Measurements from ENCODE around the gene KCNQ2.

KCNQ2 gene

GRCh38 chr20:63402860-63403220 is 69.6 kb downstream of the KCNQ2 start:
- Histone ChIP-seq H3K36me3 (ENCODE audit: insufficient read depth, insufficient read length, low read length) (no peaks in the 10 kb centered on the region), H3K27me3 (ENCODE audit: insufficient read depth, insufficient read length) (no peaks in the 10 kb centered on the region), H3K9ac (ENCODE audit: insufficient read length, low read depth) (no peak overlapping the region), H3K4me3 (ENCODE audit: insufficient read length, low read depth) (no peak overlapping the region), H3K9me3 (ENCODE audit: insufficient read depth, low read length) (no peaks in the 10 kb centered on the region), H3K4me1 (ENCODE audit: insufficient read depth, insufficient read length) (peaks cover 4% of the 10 kb centered on the region)
- DNase-seq (ENCODE audit: low read depth, low spot score): no peak
- TF ChIP-seq SUZ12 (IDR thresholded peaks at IDR 0.05; ENCODE audit: extremely low read depth, insufficient read depth, insufficient read length) (no peak), ZNF274 (IDR thresholded peaks at IDR 0.05; ENCODE audit: low read depth, low read length) (no peak), YY1 (IDR thresholded peaks at IDR 0.05; ENCODE audit: insufficient read depth, insufficient read length) (no peak)

- Histone ChIP-seq H3K36me3 (ENCODE audit: insufficient read depth, insufficient read length, low read length) (no peaks in the 10 kb centered on the region), H3K9me3 (ENCODE audit: insufficient read depth, low read length) (no peaks in the 10 kb centered on the region), H3K4me1 (ENCODE audit: insufficient read depth, insufficient read length) (peaks cover 4% of the 10 kb centered on the region), H3K27me3 (ENCODE audit: insufficient read depth, insufficient read length) (no peaks in the 10 kb centered on the region), H3K4me3 (ENCODE audit: insufficient read length, low read depth) (no peak overlapping the region), H3K9ac (ENCODE audit: insufficient read length, low read depth) (no peak overlapping the region)
- no peak for DNase-seq (ENCODE audit: low read depth, low spot score)
- TF ChIP-seq ZNF274 (IDR thresholded peaks at IDR 0.05; ENCODE audit: low read depth, low read length) (no peak), SUZ12 (IDR thresholded peaks at IDR 0.05; ENCODE audit: extremely low read depth, insufficient read depth, insufficient read length) (no peak), YY1 (IDR thresholded peaks at IDR 0.05; ENCODE audit: insufficient read depth, insufficient read length) (no peak)
Observed at GRCh38 chr20:63402181-63402859, 70.1 kb downstream of the KCNQ2 start.

GRCh38 chr20:63401384-63402110 is 70.9 kb downstream of the KCNQ2 start:
- no peaks in the 10 kb centered on the region for H3K27me3 ChIP-seq (ENCODE audit: insufficient read depth, insufficient read length)

GRCh38 chr20:63400486-63401210 is 71.8 kb downstream of the KCNQ2 start:
- H3K27me3 ChIP-seq (ENCODE audit: insufficient read depth, insufficient read length): no peaks in the 10 kb centered on the region

More at GRCh38 chr20:63401384-63402110, 70.9 kb downstream of the KCNQ2 start:
- no peak for TF ChIP-seq YY1 (IDR thresholded peaks at IDR 0.05; ENCODE audit: insufficient read depth, insufficient read length)
- no peak for TF ChIP-seq SUZ12 (IDR thresholded peaks at IDR 0.05; ENCODE audit: extremely low read depth, insufficient read depth, insufficient read length)
- TF ChIP-seq ZNF274 (IDR thresholded peaks at IDR 0.05; ENCODE audit: low read depth, low read length): no peak
- peaks cover 4% of the 10 kb centered on the region for H3K4me1 ChIP-seq (ENCODE audit: insufficient read depth, insufficient read length)
- no peak overlapping the region for H3K9ac ChIP-seq (ENCODE audit: insufficient read length, low read depth)
- no peak overlapping the region for H3K4me3 ChIP-seq (ENCODE audit: insufficient read length, low read depth)
- no peak for DNase-seq (ENCODE audit: low read depth, low spot score)
- no peaks in the 10 kb centered on the region for H3K9me3 ChIP-seq (ENCODE audit: insufficient read depth, low read length)
- no peaks in the 10 kb centered on the region for H3K36me3 ChIP-seq (ENCODE audit: insufficient read depth, insufficient read length, low read length)

GRCh38 chr20:63399596-63400375 is 72.7 kb downstream of the KCNQ2 start:
- Histone ChIP-seq H3K4me1 (ENCODE audit: insufficient read depth, insufficient read length) (peaks cover 10% of the 10 kb centered on the region), H3K9ac (ENCODE audit: insufficient read length, low read depth) (no peak overlapping the region), H3K27me3 (ENCODE audit: insufficient read depth, insufficient read length) (no peaks in the 10 kb centered on the region), H3K36me3 (ENCODE audit: insufficient read depth, insufficient read length, low read length) (no peaks in the 10 kb centered on the region), H3K9me3 (ENCODE audit: insufficient read depth, low read length) (no peaks in the 10 kb centered on the region), H3K4me3 (ENCODE audit: insufficient read length, low read depth) (no peak overlapping the region)
- no peak for DNase-seq (ENCODE audit: low read depth, low spot score)
- TF ChIP-seq ZNF274 (IDR thresholded peaks at IDR 0.05; ENCODE audit: low read depth, low read length): no peak
- no peak for TF ChIP-seq SUZ12 (IDR thresholded peaks at IDR 0.05; ENCODE audit: extremely low read depth, insufficient read depth, insufficient read length)
- TF ChIP-seq YY1 (IDR thresholded peaks at IDR 0.05; ENCODE audit: insufficient read depth, insufficient read length): no peak

More at GRCh38 chr20:63400486-63401210, 71.8 kb downstream of the KCNQ2 start:
- H3K4me1 ChIP-seq (ENCODE audit: insufficient read depth, insufficient read length): peaks cover 6% of the 10 kb centered on the region
- H3K9me3 ChIP-seq (ENCODE audit: insufficient read depth, low read length): no peaks in the 10 kb centered on the region
- TF ChIP-seq SUZ12 (IDR thresholded peaks at IDR 0.05; ENCODE audit: extremely low read depth, insufficient read depth, insufficient read length) (no peak), YY1 (IDR thresholded peaks at IDR 0.05; ENCODE audit: insufficient read depth, insufficient read length) (no peak), ZNF274 (IDR thresholded peaks at IDR 0.05; ENCODE audit: low read depth, low read length) (no peak)
- DNase-seq (ENCODE audit: low read depth, low spot score): no peak
- no peak overlapping the region for H3K4me3 ChIP-seq (ENCODE audit: insufficient read length, low read depth)
- no peak overlapping the region for H3K9ac ChIP-seq (ENCODE audit: insufficient read length, low read depth)
- no peaks in the 10 kb centered on the region for H3K36me3 ChIP-seq (ENCODE audit: insufficient read depth, insufficient read length, low read length)

GRCh38 chr20:63398744-63399514 is 73.5 kb downstream of the KCNQ2 start:
- Histone ChIP-seq H3K36me3 (ENCODE audit: insufficient read depth, insufficient read length, low read length) (no peaks in the 10 kb centered on the region), H3K4me1 (ENCODE audit: insufficient read depth, insufficient read length) (peaks cover 17% of the 10 kb centered on the region), H3K9me3 (ENCODE audit: insufficient read depth, low read length) (no peaks in the 10 kb centered on the region), H3K9ac (ENCODE audit: insufficient read length, low read depth) (no peak overlapping the region), H3K4me3 (ENCODE audit: insufficient read length, low read depth) (no peak overlapping the region), H3K27me3 (ENCODE audit: insufficient read depth, insufficient read length) (no peaks in the 10 kb centered on the region)
- no peak for TF ChIP-seq SUZ12 (IDR thresholded peaks at IDR 0.05; ENCODE audit: extremely low read depth, insufficient read depth, insufficient read length)
- TF ChIP-seq YY1 (IDR thresholded peaks at IDR 0.05; ENCODE audit: insufficient read depth, insufficient read length): no peak
- no peak for TF ChIP-seq ZNF274 (IDR thresholded peaks at IDR 0.05; ENCODE audit: low read depth, low read length)
- no peak for DNase-seq (ENCODE audit: low read depth, low spot score)

All from NT2/D1 (cell line).